Measurements from ENCODE around the gene NUP35.

The NUP35 gene

DNA sequence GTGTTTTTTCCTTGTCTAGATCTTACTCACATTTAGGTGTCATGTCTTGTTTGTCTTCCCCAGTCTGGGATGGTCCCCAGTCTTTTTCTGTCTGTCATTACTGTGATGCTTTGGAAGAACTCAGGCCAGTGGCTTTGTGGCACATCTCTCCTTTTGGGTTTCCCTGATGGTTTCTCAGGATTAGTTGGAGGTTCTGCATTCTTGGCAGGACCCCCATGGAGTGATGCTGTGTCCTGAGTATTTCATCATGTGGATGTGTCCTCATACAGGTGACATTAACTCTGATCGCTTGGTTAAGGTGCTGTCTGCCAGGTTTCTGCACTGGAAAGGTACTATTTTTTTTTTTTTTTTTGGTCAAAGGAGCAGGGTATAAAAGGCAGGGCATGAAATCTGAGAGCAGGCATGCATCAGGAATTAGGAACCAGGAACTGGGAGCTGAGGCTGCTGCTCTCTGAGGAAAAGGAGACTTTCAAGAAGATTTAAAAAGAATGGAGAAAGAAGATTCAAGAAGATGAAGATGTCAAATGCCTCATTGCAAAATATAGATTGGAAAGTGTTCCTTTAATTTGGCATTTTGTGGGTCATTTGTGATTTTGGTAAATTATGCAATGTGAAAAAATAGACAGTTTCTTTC lies 85.3 kb downstream of the NUP35 start:
- DNase-seq (ENCODE audit: low read depth in 2 of 2): no peak

Data from stimulated activated CD4-positive, alpha-beta T cell treated with anti-CD3 and anti-CD28 coated beads, Interleukin-1b, Interleukin-23, amount 100 ng/mL, for 1 hour (primary cell).